ENCODE results near the gene RAB39A. TPM values are rescaled to one million over a fixed set of nuclear protein-coding genes. Genes with fewer than 3 reads are reported as not detected.

Gene RAB39A
- polyA plus RNA-seq, 1 donor from 2014 or later, result 1.9 TPM

DNA sequence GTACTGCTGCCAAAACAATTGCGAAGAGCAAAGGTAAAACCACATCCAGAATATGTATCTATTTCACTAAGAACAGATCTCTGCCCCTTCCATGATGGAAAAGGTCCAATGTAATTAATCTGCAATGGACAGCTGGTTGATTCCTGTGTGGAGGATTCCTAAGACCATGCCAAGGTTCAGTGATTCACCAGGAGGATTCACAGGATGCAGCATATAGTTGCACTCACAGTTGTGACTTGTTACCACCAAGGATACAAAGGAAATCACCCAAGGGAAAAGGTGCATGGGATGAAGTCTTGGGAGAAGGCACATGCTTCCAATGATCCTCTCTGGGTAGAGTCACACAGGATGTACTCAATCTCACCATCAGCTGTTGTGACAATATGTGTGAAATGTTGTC lies 45.4 kb downstream of the RAB39A start:
- Histone ChIP-seq H2AFZ (ENCODE audit: low read depth, low read length) (no peak overlapping the region), H3F3A (ENCODE audit: insufficient read depth, low read length, poor library complexity, severe bottlenecking) (no peaks in the 10 kb centered on the region), H3K9ac (ENCODE audit: low read length) (no peak overlapping the region), H3K4me2 (ENCODE audit: low read length) (no peak overlapping the region), H3K4me3 (ENCODE audit: low read length) (no peak overlapping the region), H3K36me3 (ENCODE audit: insufficient read depth, low read length) (no peaks in the 10 kb centered on the region), H3K27ac (ENCODE audit: low read length) (no peak overlapping the region), H3K9me2 (ENCODE audit: insufficient read depth, low read length) (no peaks in the 10 kb centered on the region), H3K79me2 (replicated peaks; ENCODE audit: insufficient read depth, low read length) (no peaks in the 10 kb centered on the region), H3K27me3 (ENCODE audit: insufficient read depth, low read depth, low read length) (no peaks in the 10 kb centered on the region), H4K20me1 (ENCODE audit: insufficient read depth) (no peaks in the 10 kb centered on the region), H3K9me3 (ENCODE audit: low read length) (no peaks in the 10 kb centered on the region)
- TF ChIP-seq POLR2AphosphoS5 (IDR thresholded peaks at IDR 0.05) (no peak), RAD21 (conservative IDR thresholded peaks at IDR 0.05) (no peak), EP300 (conservative IDR thresholded peaks at IDR 0.05; ENCODE audit: poor library complexity, severe bottlenecking) (no peak), TAF1 (IDR thresholded peaks at IDR 0.05; ENCODE audit: low read depth) (no peak), MXI1 (conservative IDR thresholded peaks at IDR 0.05; ENCODE audit: poor library complexity, severe bottlenecking) (no peak)
- TF ChIP-seq, protein P1, sequence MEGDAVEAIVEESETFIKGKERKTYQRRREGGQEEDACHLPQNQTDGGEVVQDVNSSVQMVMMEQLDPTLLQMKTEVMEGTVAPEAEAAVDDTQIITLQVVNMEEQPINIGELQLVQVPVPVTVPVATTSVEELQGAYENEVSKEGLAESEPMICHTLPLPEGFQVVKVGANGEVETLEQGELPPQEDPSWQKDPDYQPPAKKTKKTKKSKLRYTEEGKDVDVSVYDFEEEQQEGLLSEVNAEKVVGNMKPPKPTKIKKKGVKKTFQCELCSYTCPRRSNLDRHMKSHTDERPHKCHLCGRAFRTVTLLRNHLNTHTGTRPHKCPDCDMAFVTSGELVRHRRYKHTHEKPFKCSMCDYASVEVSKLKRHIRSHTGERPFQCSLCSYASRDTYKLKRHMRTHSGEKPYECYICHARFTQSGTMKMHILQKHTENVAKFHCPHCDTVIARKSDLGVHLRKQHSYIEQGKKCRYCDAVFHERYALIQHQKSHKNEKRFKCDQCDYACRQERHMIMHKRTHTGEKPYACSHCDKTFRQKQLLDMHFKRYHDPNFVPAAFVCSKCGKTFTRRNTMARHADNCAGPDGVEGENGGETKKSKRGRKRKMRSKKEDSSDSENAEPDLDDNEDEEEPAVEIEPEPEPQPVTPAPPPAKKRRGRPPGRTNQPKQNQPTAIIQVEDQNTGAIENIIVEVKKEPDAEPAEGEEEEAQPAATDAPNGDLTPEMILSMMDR (IDR thresholded peaks at IDR 0.05; ENCODE audit: poor library complexity, severe bottlenecking), result no peak
- TF ChIP-seq, protein P2, sequence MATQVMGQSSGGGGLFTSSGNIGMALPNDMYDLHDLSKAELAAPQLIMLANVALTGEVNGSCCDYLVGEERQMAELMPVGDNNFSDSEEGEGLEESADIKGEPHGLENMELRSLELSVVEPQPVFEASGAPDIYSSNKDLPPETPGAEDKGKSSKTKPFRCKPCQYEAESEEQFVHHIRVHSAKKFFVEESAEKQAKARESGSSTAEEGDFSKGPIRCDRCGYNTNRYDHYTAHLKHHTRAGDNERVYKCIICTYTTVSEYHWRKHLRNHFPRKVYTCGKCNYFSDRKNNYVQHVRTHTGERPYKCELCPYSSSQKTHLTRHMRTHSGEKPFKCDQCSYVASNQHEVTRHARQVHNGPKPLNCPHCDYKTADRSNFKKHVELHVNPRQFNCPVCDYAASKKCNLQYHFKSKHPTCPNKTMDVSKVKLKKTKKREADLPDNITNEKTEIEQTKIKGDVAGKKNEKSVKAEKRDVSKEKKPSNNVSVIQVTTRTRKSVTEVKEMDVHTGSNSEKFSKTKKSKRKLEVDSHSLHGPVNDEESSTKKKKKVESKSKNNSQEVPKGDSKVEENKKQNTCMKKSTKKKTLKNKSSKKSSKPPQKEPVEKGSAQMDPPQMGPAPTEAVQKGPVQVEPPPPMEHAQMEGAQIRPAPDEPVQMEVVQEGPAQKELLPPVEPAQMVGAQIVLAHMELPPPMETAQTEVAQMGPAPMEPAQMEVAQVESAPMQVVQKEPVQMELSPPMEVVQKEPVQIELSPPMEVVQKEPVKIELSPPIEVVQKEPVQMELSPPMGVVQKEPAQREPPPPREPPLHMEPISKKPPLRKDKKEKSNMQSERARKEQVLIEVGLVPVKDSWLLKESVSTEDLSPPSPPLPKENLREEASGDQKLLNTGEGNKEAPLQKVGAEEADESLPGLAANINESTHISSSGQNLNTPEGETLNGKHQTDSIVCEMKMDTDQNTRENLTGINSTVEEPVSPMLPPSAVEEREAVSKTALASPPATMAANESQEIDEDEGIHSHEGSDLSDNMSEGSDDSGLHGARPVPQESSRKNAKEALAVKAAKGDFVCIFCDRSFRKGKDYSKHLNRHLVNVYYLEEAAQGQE (IDR thresholded peaks at IDR 0.05; ENCODE audit: borderline replicate concordance), result no peak

DNA sequence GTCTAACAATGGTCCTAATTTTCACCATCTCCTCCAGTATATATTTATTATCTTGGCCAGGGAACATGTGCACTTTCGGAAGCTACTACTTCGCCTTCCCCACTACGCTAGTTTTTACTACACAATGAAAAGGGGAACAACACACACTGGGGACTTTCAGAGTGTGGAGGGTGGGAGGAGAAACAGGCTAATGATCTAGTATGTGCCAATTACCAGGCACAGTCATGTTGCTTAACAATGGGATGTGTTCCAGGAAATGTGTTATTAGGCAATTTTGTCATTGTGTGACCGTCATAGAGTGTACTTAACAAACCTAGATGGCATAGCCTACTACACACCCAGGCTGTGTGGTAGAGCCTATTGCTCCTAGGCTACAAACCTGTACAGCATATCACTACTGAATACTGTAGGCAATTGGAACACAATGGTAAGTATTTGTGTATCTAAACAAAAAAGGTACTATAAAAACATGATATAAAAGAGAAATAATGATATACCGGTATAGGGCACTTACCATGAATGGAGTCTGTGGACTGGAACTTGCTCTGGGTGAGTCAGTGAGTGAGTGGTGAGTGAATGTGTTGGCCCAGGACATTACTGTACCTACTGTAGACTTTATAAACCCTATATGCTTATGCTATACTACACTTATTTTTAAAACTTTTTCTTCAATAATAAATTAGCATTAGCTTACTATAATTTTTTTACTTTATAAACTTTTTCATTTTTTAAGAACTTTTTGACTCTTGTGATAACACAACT lies 60.3 kb downstream of the RAB39A start:
- H3K9ac ChIP-seq (ENCODE audit: low read length), result no peak overlapping the region
- no peaks in the 10 kb centered on the region for H3K9me3 ChIP-seq (ENCODE audit: low read length)
- H3K36me3 ChIP-seq (ENCODE audit: insufficient read depth, low read length), result no peaks in the 10 kb centered on the region
- no peak overlapping the region for H2AFZ ChIP-seq (ENCODE audit: low read depth, low read length)
- no peak overlapping the region for H3K4me3 ChIP-seq (ENCODE audit: low read length)
- no peaks in the 10 kb centered on the region for H3K9me2 ChIP-seq (ENCODE audit: insufficient read depth, low read length)
- H3K79me2 ChIP-seq (replicated peaks; ENCODE audit: insufficient read depth, low read length), result no peaks in the 10 kb centered on the region
- H3K27ac ChIP-seq (ENCODE audit: low read length), result no peak overlapping the region
- H3K27me3 ChIP-seq (ENCODE audit: insufficient read depth, low read depth, low read length), result no peaks in the 10 kb centered on the region
- H3K4me2 ChIP-seq (ENCODE audit: low read length), result no peak overlapping the region
- H4K20me1 ChIP-seq (ENCODE audit: insufficient read depth), result no peaks in the 10 kb centered on the region
- no peak for TF ChIP-seq TAF1 (IDR thresholded peaks at IDR 0.05; ENCODE audit: low read depth)
- TF ChIP-seq MXI1 (conservative IDR thresholded peaks at IDR 0.05; ENCODE audit: poor library complexity, severe bottlenecking), result no peak
- no peaks in the 10 kb centered on the region for H3F3A ChIP-seq (ENCODE audit: insufficient read depth, low read length, poor library complexity, severe bottlenecking)

DNA sequence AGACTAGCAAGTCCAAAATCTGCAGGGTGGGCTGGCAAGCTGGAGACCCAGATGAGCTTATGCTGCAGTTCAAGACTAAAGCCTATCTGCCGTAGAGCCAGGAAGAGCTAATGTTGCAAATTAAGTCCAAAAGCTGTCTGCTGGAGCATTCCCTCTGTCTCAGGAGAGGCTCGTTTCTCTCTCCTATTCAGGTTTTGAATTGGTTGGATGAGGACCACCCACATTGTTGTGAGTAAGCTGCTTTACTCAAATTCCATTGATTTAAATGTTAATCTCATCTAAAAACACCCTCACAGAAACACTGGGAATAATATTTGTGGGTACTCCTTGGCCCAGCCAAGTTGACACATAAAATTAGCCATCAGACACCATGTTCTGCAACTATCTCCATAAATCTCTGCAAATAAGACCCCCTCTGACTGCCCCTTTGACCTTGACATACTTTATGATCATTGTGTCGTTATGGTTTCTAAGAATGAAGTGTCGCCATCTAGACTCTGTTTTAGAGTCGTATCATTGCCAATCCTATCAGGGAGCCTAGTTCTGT lies 63.7 kb downstream of the RAB39A start:
- H3K9ac ChIP-seq (ENCODE audit: low read length), result no peak overlapping the region
- no peaks in the 10 kb centered on the region for H4K20me1 ChIP-seq (ENCODE audit: insufficient read depth)
- H3K4me3 ChIP-seq (ENCODE audit: low read length), result no peak overlapping the region
- H3K27ac ChIP-seq (ENCODE audit: low read length), result no peak overlapping the region
- no peak overlapping the region for H2AFZ ChIP-seq (ENCODE audit: low read depth, low read length)
- no peaks in the 10 kb centered on the region for H3K79me2 ChIP-seq (replicated peaks; ENCODE audit: insufficient read depth, low read length)
- H3K9me3 ChIP-seq (ENCODE audit: low read length), result no peaks in the 10 kb centered on the region
- H3F3A ChIP-seq (ENCODE audit: insufficient read depth, low read length, poor library complexity, severe bottlenecking), result no peaks in the 10 kb centered on the region
- H3K27me3 ChIP-seq (ENCODE audit: insufficient read depth, low read depth, low read length), result no peaks in the 10 kb centered on the region
- H3K9me2 ChIP-seq (ENCODE audit: insufficient read depth, low read length), result no peaks in the 10 kb centered on the region
- H3K36me3 ChIP-seq (ENCODE audit: insufficient read depth, low read length), result no peaks in the 10 kb centered on the region
- H3K4me2 ChIP-seq (ENCODE audit: low read length), result no peak overlapping the region
- TF ChIP-seq EZH2 (IDR thresholded peaks at IDR 0.05; ENCODE audit: borderline replicate concordance, insufficient read depth, low read length, poor library complexity, severe bottlenecking) (no peak), SMC3 (conservative IDR thresholded peaks at IDR 0.05; ENCODE audit: poor library complexity) (no peak), EP300 (conservative IDR thresholded peaks at IDR 0.05; ENCODE audit: poor library complexity, severe bottlenecking) (no peak), POLR2AphosphoS5 (IDR thresholded peaks at IDR 0.05) (no peak)

All from neural cell (in vitro differentiated cells).